A549 (cell line): ENCODE measurements around the gene AFF2. TPM values are rescaled to one million over a fixed set of nuclear protein-coding genes. Genes with fewer than 3 reads are reported as not detected.

ENCODE experiments used
- ATAC-seq, 2 experiments: fragments of 200-7000 bp in 1 of 2; fragments of >200 bp in 1 of 2; cut with Nextera tagmentation in 1 of 2; cut with Tn5 transposase in 1 of 2; 3 replicates each; pipeline versions ENCODE4 v1.8.0 to v1.9.1; 2018 to 2020; ENCODE audit warnings: mild to moderate bottlenecking in 1 of 2, moderate library complexity in 1 of 2
- CTCF ChIA-PET: fragments of 300-600 bp; sonication (Branson Sonifier 250); formaldehyde crosslinking; extraction: SDS; loops from one replicate; lab custom pipeline; 2021; ENCODE audit warnings: antibody characterized with exemption, inconsistent platforms; lab: Yijun Ruan, JAX
- POLR2A ChIA-PET: fragments of 350-600 bp; formaldehyde crosslinking; extraction: SDS; loops from one replicate; lab custom pipeline; 2021; ENCODE audit warnings: antibody characterized with exemption, inconsistent platforms; lab: Yijun Ruan, JAX
- DNase-seq, 2 experiments: peaks; one replicate each; pipeline versions ENCODE4 v3.0.0 to v3.0.0-alpha.2; 2011 to 2016; ENCODE audit warnings: low read depth in 1 of 2, low spot score in 1 of 2
- FAIRE-seq: peaks from 2 replicates; lab custom pipeline; 2011; peaks lifted over from hg19 to GRCh38; lab: Jason Lieb, UNC
- H3K27ac ChIP-seq, 2 experiments: fragments of >200 bp; sonication (Bioruptor Twin); formaldehyde crosslinking; 3 replicates each; pipeline ENCODE4 v1.5.1; 2016 to 2017
- H3K4me1 ChIP-seq: fragments of >200 bp; sonication (Bioruptor Twin); formaldehyde crosslinking; 3 replicates; pipeline ENCODE4 v1.6.1; 2016
- H3K4me2 ChIP-seq: fragments of >200 bp; sonication (Bioruptor Twin); formaldehyde crosslinking; 3 replicates; pipeline ENCODE4 v1.6.1; 2016
- H3K4me3 ChIP-seq: fragments of >200 bp; sonication (Bioruptor Twin); formaldehyde crosslinking; 3 replicates; pipeline ENCODE4 v1.5.1; 2016
- H3K9me3 ChIP-seq: fragments of >200 bp; sonication (Bioruptor Twin); formaldehyde crosslinking; 3 replicates; pipeline ENCODE4 v1.6.1; 2016
- CEBPB ChIP-seq, 2 experiments: fragments of >200 bp in 1 of 2; sonication (Bioruptor Twin) in 1 of 2; formaldehyde crosslinking in 1 of 2; IDR thresholded peaks; 2 replicates each; pipeline ENCODE4 v1.6.1; 2012 to 2016
- CHD2 ChIP-seq: fragments of 150-350 bp; IDR thresholded peaks from 2 replicates; pipeline ENCODE4 v1.6.1; 2014; ENCODE audit warnings: low read length; ENCODE audit not compliant: partially characterized antibody
- ELK1 ChIP-seq: fragments of 150-350 bp; IDR thresholded peaks from 2 replicates; pipeline ENCODE4 v1.6.1; 2014; ENCODE audit warnings: low read depth, mild to moderate bottlenecking, low read length
- EP300 ChIP-seq, 2 experiments: fragments of >200 bp; sonication (Bioruptor Twin); formaldehyde crosslinking; IDR thresholded peaks; 2 replicates in 1 of 2; 3 replicates in 1 of 2; pipeline ENCODE4 v1.6.1; 2016 to 2017
- FOSB ChIP-seq: fragments of 250-450 bp; sonication (Bioruptor Pico); IDR thresholded peaks from 2 replicates; pipeline ENCODE4 v1.5.0; 2020; ENCODE audit warnings: mild to moderate bottlenecking, moderate library complexity
- FOSL2 ChIP-seq, 2 experiments: fragments of 450-650 bp in 1 of 2; fragments of >200 bp in 1 of 2; sonication (Bioruptor Twin) in 1 of 2; formaldehyde crosslinking; IDR thresholded peaks; 2 replicates each; pipeline versions ENCODE4 v1.5.0 to v1.6.1; 2016 to 2020; ENCODE audit warnings: mild to moderate bottlenecking in 1 of 2, moderate library complexity in 1 of 2
- FOXS1 ChIP-seq: fragments of 250-450 bp; sonication (Bioruptor Pico); IDR thresholded peaks from 2 replicates; pipeline ENCODE4 v1.5.0; 2020; ENCODE audit warnings: mild to moderate bottlenecking, moderate library complexity
- HEYL ChIP-seq: fragments of 250-450 bp; sonication (Bioruptor Pico); IDR thresholded peaks from 2 replicates; pipeline ENCODE4 v1.8.0; 2021; ENCODE audit warnings: mild to moderate bottlenecking, moderate library complexity
- HMGXB4 ChIP-seq: fragments of 250-450 bp; sonication (Bioruptor Pico); IDR thresholded peaks from 2 replicates; pipeline ENCODE4 v1.5.0; 2021; ENCODE audit warnings: mild to moderate bottlenecking, moderate library complexity, borderline replicate concordance
- HOXA7 ChIP-seq: fragments of 250-450 bp; sonication (Bioruptor Pico); IDR thresholded peaks from 2 replicates; pipeline ENCODE4 v1.5.0; 2020; ENCODE audit warnings: mild to moderate bottlenecking, moderate library complexity
- HOXB5 ChIP-seq: fragments of 250-450 bp; sonication (Bioruptor Pico); IDR thresholded peaks from 2 replicates; pipeline ENCODE4 v1.5.0; 2020; ENCODE audit warnings: mild to moderate bottlenecking, moderate library complexity
- JUNB ChIP-seq: fragments of >200 bp; sonication (Bioruptor Twin); formaldehyde crosslinking; IDR thresholded peaks from 2 replicates; pipeline ENCODE4 v1.6.1; 2016
- MAX ChIP-seq: IDR thresholded peaks from 2 replicates; pipeline ENCODE4 v1.6.1; 2012
- NFE2L2 ChIP-seq: fragments of 150-350 bp; conservative IDR thresholded peaks from 2 replicates; pipeline ENCODE4 v1.6.1; 2014; ENCODE audit warnings: low read length
- NPAS2 ChIP-seq: fragments of 250-450 bp; sonication (Bioruptor Pico); IDR thresholded peaks from 2 replicates; pipeline ENCODE4 v1.8.0; 2022; ENCODE audit warnings: mild to moderate bottlenecking, moderate library complexity, borderline replicate concordance
- PBX3 ChIP-seq: IDR thresholded peaks from 2 replicates; pipeline ENCODE4 v1.6.1; 2012
- POLR2AphosphoS2 ChIP-seq: conservative IDR thresholded peaks from 2 replicates; pipeline ENCODE4 v1.6.1; 2012; ENCODE audit warnings: low read length, improper control_type of control experiment, inconsistent platforms
- REST ChIP-seq: fragments of 200-600 bp; sonication (generic); IDR thresholded peaks from 2 replicates; pipeline ENCODE4 v1.6.1; 2016; ENCODE audit warnings: antibody characterized with exemption, mild to moderate bottlenecking, moderate library complexity
- RFX5 ChIP-seq: fragments of 450-650 bp; IDR thresholded peaks from 2 replicates; pipeline ENCODE4 v1.7.1; 2014; ENCODE audit warnings: antibody characterized with exemption, mild to moderate bottlenecking, moderate library complexity
- SMC3 ChIP-seq: fragments of >200 bp; sonication (Bioruptor Twin); formaldehyde crosslinking; IDR thresholded peaks from 3 replicates; pipeline ENCODE4 v1.6.1; 2018; ENCODE audit warnings: inconsistent platforms
- TFCP2L1 ChIP-seq: fragments of 250-450 bp; sonication (Bioruptor Pico); IDR thresholded peaks from 2 replicates; pipeline ENCODE4 v1.5.0; 2021; ENCODE audit warnings: mild to moderate bottlenecking
- USF2 ChIP-seq: fragments of 450-650 bp; IDR thresholded peaks from 2 replicates; pipeline ENCODE4 v1.6.1; 2014; ENCODE audit warnings: antibody characterized with exemption
- ZC3H11A ChIP-seq: fragments of 450-650 bp; IDR thresholded peaks from 2 replicates; pipeline ENCODE4 v1.6.1; 2014; ENCODE audit warnings: antibody characterized with exemption, mild to moderate bottlenecking
- ZSCAN20 ChIP-seq: fragments of 250-450 bp; sonication (Bioruptor Pico); IDR thresholded peaks from 2 replicates; pipeline ENCODE4 v1.8.0; 2022; ENCODE audit warnings: mild to moderate bottlenecking, moderate library complexity
- WGBS: methylation state at CpG from one replicate; pipeline ENCODE4 v1.1.6; 2017; ENCODE audit errors: missing lambda C conversion rate; 5-methylcytosine and 5-hydroxymethylcytosine counted together
- polyA plus RNA-seq, 4 experiments: library from polyadenylated mRNA; depleted of rRNA in 3 of 4; stranded (reverse); fragments of >200 nt; fragmentation: RNase III in 1 of 4; extraction: RNeasy Plus Mini Kit Qiagen cat#74134 plus additional on column Dnase treatment in 1 of 4; gene quantifications; 2 replicates in 3 of 4; 3 replicates in 1 of 4; pipeline ENCODE4 v1.2.3, GENCODE V29; 2011 to 2017

Gene AFF2
- polyA plus RNA-seq, 2 of the 4 experiments (the other 2 are of a cell fraction) = 0.04 TPM; not detected in 1

GRCh38 chrX:149010013-149010852 lies 509.8 kb downstream of the AFF2 start:
- no peak for FAIRE-seq
- TF ChIP-seq ELK1 (no peak), HOXB5 (CRISPR knock-in tag) (no peak), REST (no peak), PBX3 (no peak), FOSL2 (IDR thresholded peaks at IDR 0.05) (no peak), FOSL2 (CRISPR knock-in tag; IDR thresholded peaks at IDR 0.05) (no peak)
- Histone ChIP-seq H3K4me2 (no peak overlapping the region), H3K4me1 (no peaks in the 10 kb centered on the region), H3K9me3 (no peaks in the 10 kb centered on the region), H3K27ac (no peak overlapping the region), H3K4me3 (no peak overlapping the region)
- 5% methylated on average over 4 of the region's 4 CpGs for WGBS
- CTCF ChIA-PET = no interaction called here
- POLR2A ChIA-PET = no interaction called here
- no peak for DNase-seq
- ATAC-seq = no peak

- DNase-seq = no peak
- FAIRE-seq = no peak
- Histone ChIP-seq H3K4me3 (no peak overlapping the region), H3K4me1 (no peaks in the 10 kb centered on the region), H3K4me2 (no peak overlapping the region), H3K27ac (no peak overlapping the region), H3K9me3 (no peaks in the 10 kb centered on the region)
- ATAC-seq = no peak
- under 1% methylated on average over 5 of the region's 5 CpGs for WGBS
- POLR2A ChIA-PET = no interaction called here
- no peak for TF ChIP-seq SMC3
- no peak for TF ChIP-seq ZC3H11A
- TF ChIP-seq HEYL (CRISPR knock-in tag) = no peak
- no peak for TF ChIP-seq NPAS2 (CRISPR knock-in tag)
- no peak for TF ChIP-seq ZSCAN20 (CRISPR knock-in tag)
- TF ChIP-seq USF2 = no peak
- no peak for TF ChIP-seq MAX
- TF ChIP-seq FOXS1 (CRISPR knock-in tag) = no peak
- no peak for TF ChIP-seq EP300 (IDR thresholded peaks at IDR 0.05)
- no peak for TF ChIP-seq REST
- TF ChIP-seq TFCP2L1 (CRISPR knock-in tag) = no peak
- TF ChIP-seq RFX5 = no peak
- no peak for TF ChIP-seq FOSB
- TF ChIP-seq POLR2AphosphoS2 = no peak
- no peak for TF ChIP-seq HOXA7 (CRISPR knock-in tag)
- no peak for TF ChIP-seq HMGXB4 (CRISPR knock-in tag)
- no peak for TF ChIP-seq CHD2
- TF ChIP-seq JUNB = no peak
- no peak for TF ChIP-seq CEBPB (IDR thresholded peaks at IDR 0.05)
- TF ChIP-seq NFE2L2 = no peak
- CTCF ChIA-PET = no interaction called here
These were observed 510.4 kb downstream of the AFF2 start for GRCh38 chrX:149010853-149011224.
